Dermis blood vessel endothelial cell (primary cell): ENCODE measurements around the gene OR10P1. TPM values are rescaled to one million over a fixed set of nuclear protein-coding genes. Genes with fewer than 3 reads are reported as not detected.
"Not testable (repeated sequence)": the region's sequence is repeated elsewhere in the genome, so short reads cannot be mapped to it uniquely, and the experiment has no call there.

ENCODE experiments used
- DNase-seq: peaks from one replicate; pipeline ENCODE4 v3.0.0; 2010
- total RNA-seq: library from RNA; depleted of rRNA; stranded (reverse); fragments of >200 nt; gene quantifications from 2 replicates; pipeline ENCODE4 v1.2.3, GENCODE V29; 2014

OR10P1 gene, protein sequence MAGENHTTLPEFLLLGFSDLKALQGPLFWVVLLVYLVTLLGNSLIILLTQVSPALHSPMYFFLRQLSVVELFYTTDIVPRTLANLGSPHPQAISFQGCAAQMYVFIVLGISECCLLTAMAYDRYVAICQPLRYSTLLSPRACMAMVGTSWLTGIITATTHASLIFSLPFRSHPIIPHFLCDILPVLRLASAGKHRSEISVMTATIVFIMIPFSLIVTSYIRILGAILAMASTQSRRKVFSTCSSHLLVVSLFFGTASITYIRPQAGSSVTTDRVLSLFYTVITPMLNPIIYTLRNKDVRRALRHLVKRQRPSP
- total RNA-seq: not detected in 2 replicates

DNA sequence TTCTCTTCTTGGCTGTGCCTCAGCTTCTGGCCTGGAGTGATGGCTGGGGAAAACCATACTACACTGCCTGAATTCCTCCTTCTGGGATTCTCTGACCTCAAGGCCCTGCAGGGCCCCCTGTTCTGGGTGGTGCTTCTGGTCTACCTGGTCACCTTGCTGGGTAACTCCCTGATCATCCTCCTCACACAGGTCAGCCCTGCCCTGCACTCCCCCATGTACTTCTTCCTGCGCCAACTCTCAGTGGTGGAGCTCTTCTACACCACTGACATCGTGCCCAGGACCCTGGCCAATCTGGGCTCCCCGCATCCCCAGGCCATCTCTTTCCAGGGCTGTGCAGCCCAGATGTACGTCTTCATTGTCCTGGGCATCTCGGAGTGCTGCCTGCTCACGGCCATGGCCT is at the start of gene OR10P1:
Gene OR10P1, plus strand, starts transcription at position 40 of the 400 bp plus-strand sequence. Its CDS starts 0 bp downstream, at position 40.
- DNase-seq: no peak

DNA sequence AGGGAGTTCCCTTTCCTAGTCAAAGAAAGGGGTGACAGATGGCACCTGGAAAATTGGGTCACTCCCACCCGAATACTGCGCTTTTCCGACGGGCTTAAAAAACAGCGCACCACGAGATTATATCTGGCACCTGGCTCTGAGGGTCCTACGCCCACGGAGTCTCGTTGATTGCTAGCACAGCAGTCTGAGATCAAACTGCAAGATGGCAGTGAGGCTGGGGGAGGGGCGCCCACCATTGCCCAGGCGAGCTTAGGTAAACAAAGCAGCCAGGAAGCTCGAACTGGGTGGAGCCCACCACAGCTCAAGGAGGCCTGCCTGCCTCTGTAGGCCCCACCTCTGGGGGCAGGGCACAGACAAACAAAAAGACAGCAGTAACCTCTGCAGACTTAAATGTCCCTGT is 46.5 kb upstream of the OR10P1 start:
- DNase-seq: not testable (repeated sequence)

DNA sequence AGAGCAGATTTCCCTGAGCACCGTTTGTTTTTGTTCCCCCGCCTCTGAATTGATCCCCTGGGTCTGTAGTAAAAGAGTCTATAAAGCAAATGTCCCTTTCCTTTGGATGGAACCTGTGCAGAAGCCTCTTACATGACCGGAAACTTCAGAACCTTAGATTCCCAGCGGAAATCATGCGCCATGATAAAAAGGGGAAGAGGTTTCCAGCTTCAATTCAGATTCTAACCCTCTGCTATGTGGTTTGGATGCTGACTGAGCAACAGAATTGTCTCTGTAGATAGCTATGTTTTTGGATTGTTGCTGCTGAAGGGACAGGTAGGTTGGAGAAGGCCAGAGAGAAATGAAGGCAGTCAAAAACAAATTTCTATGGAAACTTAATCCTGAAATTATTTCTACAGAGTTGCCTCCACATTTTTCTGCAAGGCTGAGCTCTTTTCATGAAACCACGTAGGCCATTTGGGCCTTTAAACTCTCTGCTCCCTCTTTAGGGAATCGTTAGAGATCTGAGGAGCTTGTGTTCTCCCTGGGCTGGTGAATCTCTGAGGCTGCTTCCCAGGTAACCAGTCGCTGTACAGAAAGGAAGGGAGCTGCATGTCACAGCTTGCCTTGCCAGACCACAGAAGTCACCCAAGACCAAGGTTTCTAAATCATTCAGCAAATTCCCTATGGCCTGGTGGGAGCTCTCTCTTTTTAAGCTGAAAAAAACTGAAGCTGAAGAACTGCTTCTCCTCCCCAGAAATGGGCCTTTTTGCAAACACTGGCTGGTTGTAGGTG is 28.7 kb upstream of the OR10P1 start:
- no peak for DNase-seq

DNA sequence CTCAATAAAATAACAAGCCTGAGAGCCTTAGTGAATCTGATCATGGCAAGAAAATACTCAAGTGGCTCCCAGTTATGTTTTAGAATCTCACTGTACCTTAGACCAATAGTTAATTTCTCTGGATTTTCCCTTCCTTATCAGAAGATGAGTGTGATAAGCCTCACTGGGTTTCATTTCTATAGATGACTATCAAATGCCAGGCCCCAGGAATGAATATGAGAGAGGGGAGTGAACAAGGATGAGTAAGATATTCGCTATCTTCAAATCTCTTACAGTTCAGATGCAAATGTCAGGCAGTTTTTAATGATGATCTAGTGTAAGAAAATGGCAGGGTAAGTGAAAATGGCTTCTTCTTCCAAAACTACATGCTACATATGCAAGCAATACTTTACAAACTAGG is 26.1 kb upstream of the OR10P1 start:
- DNase-seq: no peak

DNA sequence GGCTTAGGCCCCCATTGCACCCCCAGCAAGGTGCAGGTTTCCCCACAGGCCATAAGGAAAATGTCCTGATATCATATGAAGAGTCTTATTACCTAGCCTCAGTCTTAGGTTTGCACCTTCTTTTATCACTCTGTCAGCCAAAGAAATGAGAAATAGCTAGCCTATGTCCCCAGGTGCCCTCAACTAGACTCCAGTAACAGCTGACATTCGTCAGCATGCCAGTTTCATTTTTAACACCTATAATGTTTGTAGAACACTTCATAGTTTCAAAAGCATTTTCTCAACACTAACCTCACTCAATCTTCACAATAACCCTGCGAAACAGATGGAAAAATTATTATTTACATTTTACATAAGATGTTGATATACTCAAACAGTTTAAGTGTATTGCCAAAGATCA is 24.0 kb upstream of the OR10P1 start:
- DNase-seq: no peak

DNA sequence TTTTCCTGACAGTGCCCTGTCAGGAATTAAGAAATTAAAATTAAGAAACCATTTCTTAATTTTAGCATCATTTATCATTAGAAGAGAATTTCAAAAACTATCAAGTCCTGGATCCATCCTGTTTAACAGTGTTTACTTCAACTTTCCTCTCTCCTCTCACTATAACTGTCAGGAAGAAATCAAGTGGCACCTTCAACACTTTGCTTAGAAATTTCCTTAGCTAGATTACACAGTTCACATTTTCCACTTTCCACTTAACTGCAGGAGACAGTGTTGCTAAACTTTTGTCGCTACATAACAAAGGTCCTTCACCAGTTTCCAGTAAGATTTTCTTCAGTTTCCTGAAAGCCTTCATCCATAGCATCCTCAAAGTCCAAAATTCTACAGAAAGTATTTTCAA is 21.9 kb upstream of the OR10P1 start:
- DNase-seq: no peak

DNA sequence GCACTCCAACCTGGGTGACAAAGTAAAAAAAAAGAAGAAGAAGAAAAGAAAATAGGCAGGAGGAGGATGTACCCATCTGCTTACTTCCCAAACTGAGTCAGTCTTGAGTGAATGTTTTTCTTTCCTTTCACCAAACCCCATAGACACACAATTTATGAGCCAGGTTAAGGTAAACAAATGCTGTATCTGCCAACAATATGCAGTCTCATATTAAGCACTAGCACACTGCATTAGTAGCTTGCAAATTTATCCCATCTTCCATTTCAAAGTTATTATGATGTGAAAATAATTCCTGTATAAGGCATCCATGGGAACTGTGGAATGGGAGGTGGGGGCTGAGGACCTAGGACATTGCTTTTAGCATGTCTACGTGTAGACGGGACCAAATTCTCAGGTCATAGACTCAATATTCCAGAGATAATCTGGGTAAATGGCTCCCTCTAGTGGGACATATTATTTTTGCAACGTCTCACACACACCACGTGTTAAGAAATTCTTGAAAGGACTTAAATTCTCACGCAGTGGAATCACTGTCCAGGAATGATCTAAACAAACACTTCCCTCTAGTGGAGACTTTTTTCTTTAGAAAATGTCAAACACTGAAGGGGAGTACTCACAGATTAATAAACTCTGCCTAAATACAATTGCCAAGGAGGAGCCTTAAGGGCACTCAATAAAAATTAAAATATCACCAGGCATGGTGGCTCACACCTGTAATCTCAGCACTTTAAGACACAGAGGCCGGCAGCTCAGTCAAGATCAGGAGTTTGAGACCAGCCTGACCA is 17.1 kb upstream of the OR10P1 start:
- DNase-seq: peak; percentile 94

DNA sequence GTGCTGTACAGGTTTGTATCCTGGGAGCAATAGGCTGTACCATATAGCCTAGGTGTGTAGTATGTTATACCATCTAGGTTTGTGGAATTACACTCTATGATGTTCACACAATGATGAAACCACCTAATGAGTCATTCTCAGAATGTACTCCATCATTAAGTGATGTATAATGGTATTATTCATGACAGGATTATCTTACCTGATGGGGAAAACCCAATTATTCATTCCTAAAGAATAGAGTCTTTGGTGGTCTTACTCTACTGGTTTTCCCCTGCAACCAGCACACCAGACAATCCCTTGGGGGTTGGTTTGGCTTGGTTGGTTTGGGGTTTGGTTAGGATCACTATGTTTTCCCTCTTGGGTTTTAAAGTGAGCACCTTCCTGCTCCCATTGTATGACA is 12.6 kb upstream of the OR10P1 start:
- no peak for DNase-seq

DNA sequence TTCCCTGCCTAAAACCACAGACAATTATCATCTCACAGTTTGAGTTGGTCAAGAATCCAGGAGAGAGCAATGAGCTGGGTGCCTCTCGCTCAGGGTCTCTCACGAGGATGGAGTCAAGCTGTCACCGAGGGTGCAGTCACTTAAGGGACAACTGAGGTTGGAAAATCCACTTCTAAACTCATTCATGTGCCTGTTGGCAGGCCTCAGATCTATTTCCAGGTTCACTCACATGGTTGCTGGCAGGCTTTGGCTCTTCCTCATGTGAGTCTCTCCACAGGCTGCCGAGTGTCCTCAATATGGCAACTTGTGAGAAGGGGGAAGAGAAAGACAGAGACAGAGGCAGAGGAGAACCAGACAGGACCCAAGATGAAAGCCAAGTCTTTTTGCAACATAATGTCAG is 10.5 kb upstream of the OR10P1 start:
- no peak for DNase-seq

DNA sequence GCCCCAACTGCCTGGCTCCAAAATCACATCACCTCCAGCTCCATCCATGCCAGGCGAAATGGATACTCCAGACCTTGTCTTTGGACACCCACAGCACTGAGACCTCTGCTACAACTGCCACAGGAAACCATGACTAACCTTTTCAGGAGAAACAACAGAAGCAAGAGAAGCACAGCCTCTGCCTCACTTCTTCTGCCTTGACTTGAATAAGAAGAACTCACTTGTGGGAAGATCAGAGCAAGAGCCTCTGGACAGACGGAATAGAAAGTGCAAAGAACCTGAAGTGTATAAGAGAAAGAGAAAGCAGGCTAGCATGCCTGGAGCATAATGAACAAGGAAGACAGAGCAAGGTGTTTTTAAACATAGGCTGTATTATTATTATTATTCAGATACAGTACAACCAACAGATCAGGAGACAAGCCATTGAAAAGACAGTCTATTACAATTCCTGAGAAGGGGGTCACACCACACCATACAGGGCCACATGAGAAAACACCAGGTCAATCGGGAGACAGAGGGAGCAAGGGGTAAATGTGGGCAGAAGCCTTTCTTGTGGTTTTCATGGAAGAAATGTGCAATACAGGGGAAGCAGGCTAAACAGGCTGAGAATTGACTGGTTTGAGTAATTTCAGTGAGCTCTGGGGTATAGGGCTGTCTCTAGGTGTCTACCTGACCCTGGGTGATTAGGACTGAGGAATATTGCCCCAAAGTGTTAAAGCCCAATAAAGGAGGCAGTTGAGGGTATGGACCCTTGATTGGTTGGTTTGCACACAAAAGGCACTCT is 7.4 kb upstream of the OR10P1 start:
- peak; percentile 24 for DNase-seq

DNA sequence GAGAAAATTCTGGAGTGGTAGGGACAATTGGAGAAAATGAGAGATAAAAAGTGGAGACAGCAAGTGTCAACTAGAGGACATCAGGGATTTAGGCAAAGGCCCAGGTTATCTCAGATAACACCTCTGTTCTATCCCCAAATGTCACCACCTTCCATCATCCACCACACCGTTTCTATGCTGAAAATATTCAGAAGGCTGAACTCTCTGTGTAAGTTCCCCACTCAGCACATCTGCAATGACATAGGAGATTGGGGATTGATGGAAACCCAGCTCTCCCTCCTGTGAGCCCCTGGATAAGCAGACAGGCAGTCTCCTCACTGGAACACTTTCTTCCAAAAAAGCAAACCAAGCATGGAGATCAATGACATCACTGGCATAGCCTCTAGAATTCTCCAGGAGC is 5.6 kb upstream of the OR10P1 start:
- no peak for DNase-seq

DNA sequence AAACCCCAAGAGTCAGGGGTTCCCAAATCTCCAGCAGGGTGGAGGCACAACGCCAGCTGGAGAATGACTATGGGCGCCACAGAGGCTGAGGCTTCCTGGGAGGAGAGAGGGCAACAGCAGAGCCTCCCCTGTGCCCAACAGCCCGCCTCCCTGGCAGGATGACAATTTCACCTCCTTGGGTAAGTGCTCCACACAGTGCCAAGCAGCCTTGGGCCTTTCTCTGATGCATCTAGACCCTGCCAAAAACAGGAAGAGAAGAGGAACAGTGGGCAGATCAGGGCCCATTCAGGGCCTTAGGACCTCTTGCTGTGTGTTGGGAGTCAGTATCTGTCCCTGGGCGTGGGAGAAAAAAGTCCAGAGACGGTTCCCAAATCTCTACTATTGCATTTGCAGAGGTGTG is 5.0 kb upstream of the OR10P1 start:
- no peak for DNase-seq

DNA sequence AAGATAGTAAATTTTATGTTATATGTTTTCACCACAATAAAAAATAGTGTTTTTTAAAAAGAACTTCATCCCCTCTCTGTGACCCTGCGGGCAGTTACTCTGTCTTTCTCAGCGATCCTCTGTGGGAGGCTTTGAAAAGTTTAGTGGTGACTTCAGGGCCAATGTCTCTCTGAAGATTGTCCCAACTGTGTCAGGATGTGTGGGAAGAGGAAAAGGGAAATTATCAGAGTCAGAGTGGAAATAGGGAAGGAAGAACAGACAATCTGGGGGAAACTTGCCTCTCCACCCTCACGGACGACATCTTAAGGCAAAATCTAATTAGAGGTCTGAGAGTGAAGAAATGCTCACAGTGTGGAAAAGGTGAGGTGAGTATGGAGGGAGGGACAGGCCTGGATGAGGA is 3.5 kb upstream of the OR10P1 start:
- no peak for DNase-seq

DNA sequence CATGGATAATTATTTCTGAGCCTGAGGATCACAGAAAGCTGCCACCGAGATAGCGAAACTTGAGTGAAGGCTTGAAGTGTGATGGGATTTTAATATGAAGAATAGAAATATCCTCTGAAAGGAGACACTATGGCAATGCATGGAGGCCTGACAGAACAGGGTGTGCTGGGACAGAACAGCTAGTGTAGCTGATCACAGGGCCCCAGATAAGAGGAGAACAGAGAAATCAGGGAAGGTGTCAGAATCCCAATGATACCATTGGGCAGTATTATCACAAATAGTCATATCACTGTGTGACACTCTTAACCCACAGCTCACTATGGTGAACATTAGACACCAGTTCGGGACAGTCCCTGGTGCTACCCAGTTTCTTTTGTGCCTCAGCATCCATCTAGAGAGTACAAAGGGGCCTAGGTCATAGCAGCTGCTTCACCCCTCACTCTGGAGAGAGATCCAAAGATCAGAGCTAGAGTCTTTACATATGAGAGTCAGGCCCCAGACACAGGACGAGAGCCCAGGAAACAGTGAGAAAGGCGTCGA is 506 bp upstream of the OR10P1 start:
- no peak for DNase-seq

DNA sequence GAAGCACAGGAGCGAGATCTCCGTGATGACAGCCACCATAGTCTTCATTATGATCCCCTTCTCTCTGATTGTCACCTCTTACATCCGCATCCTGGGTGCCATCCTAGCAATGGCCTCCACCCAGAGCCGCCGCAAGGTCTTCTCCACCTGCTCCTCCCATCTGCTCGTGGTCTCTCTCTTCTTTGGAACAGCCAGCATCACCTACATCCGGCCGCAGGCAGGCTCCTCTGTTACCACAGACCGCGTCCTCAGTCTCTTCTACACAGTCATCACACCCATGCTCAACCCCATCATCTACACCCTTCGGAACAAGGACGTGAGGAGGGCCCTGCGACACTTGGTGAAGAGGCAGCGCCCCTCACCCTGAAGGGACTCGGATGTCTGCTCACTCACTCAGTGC is 775 bp downstream of the OR10P1 start:
- DNase-seq: no peak

DNA sequence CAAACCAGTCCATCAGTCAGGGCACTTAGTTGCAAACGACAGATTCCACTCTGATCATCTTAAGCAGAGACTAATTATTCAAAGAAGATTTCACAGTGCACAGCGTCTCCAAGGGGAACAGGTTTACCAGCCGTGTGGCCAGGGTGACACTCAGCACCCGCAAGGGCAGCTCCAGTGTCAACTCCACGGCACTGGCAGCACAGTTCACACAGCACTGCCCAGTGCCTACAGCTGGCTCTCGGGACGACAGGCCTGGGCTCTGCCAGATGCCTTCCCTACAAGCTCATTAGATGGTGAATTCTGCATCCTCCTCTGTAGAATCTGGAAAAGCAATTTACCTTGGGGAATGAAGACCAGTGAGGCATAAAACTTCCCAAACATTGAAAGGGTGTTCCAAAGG is 4.9 kb downstream of the OR10P1 start:
- DNase-seq: no peak

DNA sequence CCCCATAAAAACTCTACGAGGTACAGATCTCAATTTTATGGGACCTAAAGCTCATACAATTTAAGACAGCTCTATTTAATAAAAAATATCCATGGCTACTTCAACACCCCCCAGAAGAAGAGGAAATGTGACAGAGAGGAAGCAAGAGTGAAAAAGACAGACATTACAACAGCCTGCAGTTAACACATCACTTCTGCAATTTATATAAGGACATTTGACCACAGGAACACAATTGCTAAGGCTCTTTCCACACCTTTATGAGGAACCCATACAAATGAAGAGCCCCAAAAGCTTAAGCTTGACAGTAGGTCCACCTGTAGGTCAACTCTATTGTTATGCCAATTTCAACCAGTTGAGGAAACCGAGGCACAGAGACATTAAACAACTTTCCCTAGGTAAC is 5.6 kb downstream of the OR10P1 start:
- no peak for DNase-seq

DNA sequence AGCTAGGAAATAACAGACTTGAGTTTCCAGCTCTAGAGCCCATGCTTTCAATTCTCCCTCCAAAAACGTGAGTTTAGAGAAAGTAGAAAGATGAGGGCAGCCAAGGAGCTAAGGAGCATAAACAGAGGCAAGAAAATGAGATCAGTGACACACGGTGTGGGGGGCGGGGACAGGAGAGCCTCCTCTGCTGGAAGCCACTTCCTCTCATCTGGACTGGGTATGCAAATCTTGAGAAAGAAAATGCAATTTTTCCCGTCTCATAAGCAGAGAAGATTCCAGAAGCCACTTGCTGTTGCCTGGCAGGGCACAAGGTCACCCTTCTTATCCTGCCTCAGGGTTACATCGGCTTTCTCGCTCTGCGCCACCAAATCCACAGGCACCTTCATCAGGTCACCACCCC is 6.0 kb downstream of the OR10P1 start:
- no peak for DNase-seq

DNA sequence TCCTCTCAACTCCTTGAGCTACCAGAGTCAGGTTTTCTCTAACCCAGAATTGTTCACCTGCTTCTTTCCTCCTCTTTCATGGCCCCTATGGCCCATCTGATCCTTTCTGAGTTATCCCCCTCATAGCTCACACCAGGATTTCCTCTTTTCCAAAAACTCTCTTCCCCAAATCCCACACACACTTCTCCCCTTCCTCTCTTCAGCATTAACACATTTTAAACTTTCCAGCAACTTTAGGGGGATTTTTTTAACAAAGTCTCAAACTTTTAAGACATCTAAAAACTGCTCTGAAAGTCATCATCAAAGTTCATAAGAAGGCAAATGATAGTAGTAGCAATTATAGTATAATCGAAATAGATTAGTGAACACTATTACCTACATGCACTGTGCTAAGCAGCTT is 7.9 kb downstream of the OR10P1 start:
- DNase-seq: no peak

DNA sequence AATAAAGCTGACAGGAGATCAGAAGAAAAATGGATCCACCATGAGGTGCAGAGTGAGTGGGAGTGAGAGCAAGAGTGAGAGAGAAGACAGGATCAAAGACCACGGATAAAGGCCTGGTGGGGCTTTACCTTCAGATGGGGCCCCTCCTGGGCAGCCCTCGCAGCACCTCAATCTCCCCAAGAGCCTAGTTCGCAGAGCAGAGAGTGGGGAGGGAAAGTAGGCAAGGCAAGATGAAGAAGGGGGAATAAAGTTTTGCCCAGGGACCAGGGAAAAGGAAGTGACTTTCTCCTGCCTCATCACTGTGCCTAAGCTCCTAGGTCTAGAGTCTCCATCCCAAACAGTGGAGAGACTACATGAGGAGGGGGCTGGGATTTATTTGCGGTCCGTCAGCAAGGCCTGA is 10.3 kb downstream of the OR10P1 start:
- no peak for DNase-seq

DNA sequence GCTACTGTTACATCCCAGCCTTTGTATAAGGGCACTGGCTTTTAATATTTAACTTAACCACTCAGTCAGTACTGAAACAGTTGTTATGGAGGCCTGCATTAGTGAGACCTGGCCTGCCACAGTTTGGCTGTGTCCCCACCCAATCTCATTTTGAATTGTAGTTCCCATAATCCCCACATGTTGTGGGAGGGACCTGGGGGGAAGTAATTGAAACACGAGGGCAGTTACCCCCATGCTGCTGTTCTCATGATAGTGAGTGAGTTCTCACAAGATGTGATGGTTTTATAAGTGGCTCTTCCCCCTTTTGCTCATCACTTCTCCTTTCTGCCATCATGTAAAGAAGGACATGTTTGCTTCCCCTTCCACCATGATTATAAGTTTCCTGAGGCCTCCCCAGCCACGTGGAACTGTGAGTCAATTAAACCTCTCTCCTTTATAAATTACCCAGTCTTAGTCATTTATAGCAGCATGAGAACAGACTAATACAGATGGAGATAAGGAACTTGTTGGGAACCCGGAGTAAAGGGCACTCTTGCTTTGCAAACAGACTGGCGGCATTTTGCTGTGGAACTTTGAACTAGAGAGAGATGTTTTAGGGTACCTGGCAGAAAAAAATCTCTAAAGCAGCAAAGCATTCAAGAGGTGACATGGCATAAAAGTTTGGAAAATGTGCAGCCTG is 14.1 kb downstream of the OR10P1 start:
- not testable (repeated sequence) for DNase-seq

DNA sequence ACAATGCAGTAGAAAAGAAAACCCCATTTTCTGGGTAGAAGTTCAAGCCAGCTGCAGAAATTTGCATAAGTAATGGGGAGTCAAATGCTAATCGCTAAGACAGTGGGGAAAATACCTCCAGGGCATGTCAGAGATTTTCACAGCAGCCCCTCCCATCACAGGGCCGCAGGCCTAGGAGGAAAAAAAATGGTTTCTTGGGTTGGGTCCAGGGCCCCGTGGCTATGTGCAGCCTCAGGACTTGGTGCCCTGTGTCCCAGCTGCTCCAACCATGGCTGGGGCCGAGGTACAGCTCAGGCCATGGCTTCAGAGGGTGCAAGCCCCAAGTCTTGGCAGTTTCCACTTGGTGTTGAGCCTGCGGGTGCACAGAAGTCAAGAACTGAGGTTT is 14.6 kb downstream of the OR10P1 start:
- no peak for DNase-seq
